ENCODE results near the gene PARK7.
"Not testable (repeated sequence)": the region's sequence is repeated elsewhere in the genome, so short reads cannot be mapped to it uniquely, and the experiment has no call there.

Gene PARK7

DNA sequence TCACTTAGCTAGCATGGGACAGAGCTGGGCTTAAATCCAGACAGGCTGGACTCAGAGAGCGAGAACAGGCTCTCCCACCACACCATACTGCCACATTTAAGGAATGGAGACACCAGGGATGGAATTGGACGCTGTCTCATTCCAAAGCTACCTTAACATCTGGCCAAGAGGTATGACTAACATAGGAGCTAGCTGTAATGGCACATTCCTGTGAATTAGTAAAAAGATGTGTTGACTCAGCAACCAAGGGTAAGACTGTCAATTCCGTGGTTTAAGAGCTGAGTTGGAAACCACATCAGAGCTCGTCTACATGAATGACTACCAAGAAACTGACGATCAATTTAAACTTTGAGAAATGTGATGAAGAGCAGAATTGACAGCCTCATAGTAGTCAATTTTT is 12.6 kb upstream of the PARK7 start:
- DNase-seq = peak; percentile 43 to 82

- DNase-seq = not testable (repeated sequence)
Measured at GRCh38 chr1:7952791-7953190, 8.7 kb upstream of the PARK7 start.

- peak; percentile 84 to 88 for DNase-seq
Measured at GRCh38 chr1:7953850-7954609, 7.5 kb upstream of the PARK7 start.

GRCh38 chr1:7954683-7955082 is 6.8 kb upstream of the PARK7 start:
- no peak for DNase-seq

GRCh38 chr1:7956218-7957032 is 5.1 kb upstream of the PARK7 start:
- DNase-seq = no peak

DNA sequence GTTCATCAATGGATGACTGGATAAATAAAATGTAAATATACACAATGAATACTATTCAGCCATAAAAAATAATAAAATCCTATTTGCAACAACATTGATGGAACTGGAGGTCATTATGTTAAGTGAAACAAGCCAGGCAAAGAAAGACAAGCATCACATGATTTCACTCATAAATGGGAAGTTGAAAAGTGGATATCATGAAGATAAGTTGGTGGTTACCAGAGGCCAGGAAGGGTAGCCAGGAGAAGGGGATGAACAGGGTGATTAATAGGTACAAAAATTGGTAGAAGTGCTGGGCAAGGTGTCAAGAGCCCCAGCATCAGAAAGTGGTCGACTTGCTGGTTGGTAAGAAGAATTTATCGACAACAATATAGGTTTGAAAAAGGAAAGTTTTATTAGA is 1.3 kb upstream of the PARK7 start:
- no peak for DNase-seq

DNA sequence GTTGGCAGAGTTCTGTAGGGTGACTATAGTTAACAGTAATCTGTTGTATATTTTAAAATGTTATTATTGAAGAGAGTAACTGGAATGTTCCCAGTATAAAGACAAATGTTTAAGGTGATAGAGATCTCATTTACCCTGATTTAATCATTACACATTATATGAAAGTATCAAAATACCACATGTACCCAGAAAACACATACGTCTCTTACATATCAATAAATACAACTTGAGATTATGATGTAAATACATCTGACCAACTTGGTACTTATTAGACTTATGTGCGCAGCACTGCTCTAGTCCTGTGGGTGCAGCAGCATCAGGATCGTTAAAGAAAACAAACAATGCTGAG is 670 bp upstream of the PARK7 start:
- DNase-seq = no peak

GRCh38 chr1:7962014-7962335 is 464 bp downstream of the PARK7 start:
- peak; percentile 62 to 78 for DNase-seq

DNA sequence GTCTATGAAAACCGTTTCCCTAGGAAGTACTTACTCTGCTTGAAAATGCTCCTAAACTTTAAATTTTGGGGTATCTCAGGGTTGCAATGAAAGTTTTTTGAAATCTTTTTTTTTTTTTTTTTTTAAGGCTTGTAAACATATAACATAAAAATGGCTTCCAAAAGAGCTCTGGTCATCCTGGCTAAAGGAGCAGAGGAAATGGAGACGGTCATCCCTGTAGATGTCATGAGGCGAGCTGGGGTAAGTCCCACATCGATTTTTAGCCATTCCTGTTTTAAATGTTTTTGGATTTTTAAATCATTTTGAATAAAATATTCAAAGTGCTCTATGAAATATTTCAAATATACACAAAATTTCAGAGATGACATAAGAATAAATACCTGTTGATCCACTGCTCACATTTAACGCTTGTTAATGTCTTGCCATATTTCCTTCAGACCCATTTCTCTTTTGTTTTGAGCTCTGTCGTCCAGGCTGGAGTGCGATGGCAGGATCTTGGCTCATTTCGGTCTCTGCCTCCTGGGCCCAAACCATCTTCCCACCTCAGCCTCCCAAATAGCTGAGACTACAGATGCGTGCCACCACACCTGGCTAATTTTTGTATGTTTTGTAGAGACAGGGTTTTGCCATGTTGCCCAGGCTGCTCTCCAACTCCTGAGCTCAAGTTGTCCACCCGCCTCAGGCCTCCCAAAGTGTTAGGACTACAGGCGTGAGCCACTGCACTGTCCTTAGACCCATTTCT is 1.3 kb downstream of the PARK7 start:
- no peak for DNase-seq

DNA sequence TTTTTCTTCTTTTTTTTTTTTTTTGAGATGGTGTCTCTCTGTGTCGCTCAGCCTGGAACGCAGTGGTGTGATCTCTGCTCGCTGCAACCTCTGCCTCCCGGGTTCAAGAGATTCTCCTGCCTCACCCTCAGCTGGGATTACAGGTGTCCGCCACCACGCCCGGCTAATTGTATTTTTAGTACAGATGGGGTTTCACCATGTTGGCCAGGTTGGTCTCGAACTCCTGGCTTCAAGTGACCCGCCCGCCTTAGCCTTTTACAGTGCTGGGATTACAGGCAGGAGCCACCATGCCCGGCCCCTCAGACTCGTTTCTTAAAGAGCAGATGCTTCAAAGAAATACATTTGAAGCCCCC is 1.8 kb downstream of the PARK7 start:
- not testable (repeated sequence) for DNase-seq

DNA sequence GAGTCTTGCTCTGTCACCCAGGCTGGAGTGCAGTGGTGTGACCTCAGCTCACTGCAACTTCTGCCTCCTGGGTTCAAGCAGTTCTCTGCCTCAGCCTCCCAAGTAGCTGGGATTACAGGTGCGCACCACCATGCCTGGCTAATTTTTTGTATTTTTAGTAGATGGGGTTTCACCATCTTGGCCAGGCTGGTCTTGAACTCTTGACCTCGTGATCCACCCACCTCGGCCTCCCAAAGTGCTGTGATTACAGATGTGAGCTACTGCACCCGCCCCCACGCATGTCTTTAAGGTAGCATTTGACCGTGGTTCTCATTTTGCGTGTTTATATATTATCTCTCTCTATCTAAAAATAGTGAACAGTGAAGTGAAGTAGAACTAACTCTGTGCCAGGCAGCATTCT is 2.3 kb downstream of the PARK7 start:
- not testable (repeated sequence) for DNase-seq

DNA sequence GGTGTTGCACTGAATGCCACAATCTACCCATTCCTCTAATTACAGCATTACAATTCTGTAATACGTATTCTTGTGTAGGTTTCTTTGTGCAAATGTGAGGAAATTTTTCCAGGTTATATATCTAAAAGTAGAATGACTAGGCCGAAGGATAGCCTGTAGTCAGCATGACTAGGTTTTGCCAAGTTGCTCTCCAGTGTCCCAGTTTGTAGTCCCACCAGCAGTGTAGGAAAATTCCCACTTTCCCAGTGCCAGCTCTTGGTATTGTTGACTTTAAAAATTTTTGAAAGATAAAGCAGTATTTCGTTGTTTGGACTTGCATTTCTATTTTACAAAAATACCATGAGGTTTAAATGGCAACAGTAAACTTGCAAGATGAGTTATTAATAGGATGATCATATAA is 3.0 kb downstream of the PARK7 start:
- no peak for DNase-seq

DNA sequence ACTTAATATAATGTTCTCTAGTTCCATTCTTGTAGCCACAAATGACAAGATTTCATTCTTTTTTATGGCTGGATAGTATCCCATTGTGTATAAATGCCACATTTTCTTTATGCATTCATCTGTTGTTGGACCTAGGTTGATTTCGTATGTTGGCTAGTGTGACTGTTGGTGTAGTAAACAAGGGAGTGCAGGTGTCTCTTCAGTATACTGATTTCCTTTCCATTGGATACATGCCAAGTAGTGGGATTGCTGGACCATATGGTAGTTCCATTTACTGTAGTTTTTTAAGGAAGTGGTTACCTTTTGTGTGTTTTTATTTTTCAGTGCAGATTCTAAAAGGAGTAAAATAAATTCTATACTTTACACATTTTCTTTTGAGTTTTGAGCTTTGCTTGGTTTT is 5.7 kb downstream of the PARK7 start:
- no peak for DNase-seq

DNA sequence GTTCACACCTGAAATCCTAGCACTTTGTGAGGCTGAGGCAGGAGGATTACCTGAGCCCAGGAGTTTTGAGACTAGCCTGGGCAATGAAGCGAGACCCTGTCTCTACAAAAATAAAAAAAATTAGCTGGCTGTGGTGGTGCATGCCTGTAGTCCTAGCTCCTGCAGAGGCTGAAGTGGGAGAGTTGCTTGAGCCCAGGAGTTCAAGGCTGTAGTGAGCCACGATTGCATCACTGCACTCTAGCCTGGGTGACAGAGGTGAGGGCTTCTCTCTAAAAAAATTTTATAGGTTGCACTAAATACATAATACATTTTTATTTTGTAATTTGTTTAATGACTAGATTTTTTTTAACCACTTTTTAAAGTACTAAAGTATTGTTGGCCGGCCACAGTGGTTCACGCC is 6.1 kb downstream of the PARK7 start:
- DNase-seq = no peak

DNA sequence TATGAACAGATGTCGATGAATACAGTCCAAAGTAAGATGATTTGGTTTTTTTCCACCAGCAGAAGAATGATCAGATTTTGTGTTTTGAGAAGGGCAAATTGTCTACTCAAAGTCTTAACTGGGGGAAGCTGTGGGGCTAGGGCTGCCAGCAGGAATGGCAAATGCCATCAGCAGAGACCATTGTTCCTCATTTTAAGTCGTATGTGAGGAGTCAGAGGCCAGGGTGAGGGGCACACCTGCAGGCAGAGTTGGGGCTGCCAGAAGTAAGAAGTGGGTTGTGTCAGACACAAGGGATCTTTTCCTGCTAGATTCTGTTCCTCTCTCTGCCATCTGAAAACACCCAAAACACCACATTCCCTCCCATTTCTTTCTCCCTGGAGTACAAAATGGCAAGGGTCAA is 8.7 kb downstream of the PARK7 start:
- DNase-seq = no peak

DNA sequence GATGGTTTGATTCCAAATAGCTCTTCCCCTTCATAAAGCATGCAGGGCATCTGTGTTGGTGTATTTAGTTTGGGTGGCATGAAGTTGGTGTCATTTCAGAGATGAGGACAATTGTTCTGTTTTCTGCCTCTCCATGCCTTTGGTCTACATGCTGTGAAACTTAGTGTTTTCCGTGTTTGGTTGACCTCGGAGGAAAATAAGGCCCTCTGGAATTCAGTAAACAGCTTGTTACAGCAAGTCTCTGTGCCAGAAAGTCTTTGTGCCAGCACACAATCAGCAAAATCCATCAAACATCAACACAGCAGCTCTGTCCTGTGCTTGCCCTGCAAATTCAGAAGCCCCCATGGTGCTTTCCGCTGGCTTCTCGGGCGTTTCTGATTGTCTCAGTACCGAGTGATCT is 9.5 kb downstream of the PARK7 start:
- no peak for DNase-seq

- DNase-seq = no peak
Measured at GRCh38 chr1:7972285-7972684, 10.8 kb downstream of the PARK7 start.

GRCh38 chr1:7973086-7973485 is 11.6 kb downstream of the PARK7 start:
- DNase-seq = no peak

DNA sequence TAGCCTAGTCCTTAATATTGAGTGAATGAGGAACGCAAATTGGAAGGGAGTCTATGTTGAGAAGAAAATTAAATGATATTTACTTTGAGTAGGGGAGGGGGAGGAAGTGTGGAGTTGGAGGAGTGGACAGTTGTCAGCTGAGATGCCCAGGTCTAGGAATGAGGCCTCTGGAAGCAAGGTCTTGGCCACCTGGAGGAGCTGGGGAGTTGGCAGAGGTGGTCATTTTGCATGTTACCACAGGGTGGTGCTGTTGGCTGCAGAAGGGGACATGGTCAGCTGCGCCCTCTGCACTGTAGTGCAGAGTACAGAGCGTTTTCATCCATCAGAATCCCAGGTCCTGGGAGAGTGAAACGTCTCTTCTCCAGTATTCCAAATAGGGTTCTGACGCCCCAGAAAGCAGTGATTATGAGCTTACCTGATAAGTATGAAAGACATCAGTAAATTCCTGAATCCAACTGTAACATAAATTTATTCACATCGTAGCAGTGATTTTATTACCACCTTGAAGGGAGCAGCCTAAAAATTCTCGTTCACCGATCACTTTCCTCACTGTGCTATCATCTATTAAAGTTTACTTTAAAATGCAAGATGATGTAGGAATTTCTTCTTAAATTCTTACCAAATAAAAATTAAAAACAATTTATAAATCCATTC is 13.8 kb downstream of the PARK7 start:
- DNase-seq = peak; percentile 34

GRCh38 chr1:7980984-7981383 is 19.5 kb downstream of the PARK7 start:
- no peak for DNase-seq

- DNase-seq = no peak
Measured at GRCh38 chr1:7983086-7983778, 21.7 kb downstream of the PARK7 start.

GRCh38 chr1:7984811-7985210 is 23.3 kb downstream of the PARK7 start:
- DNase-seq = no peak
